HG02678 (cell line): ENCODE results near the gene CES3.
A peak's percentile ranks its signal among the peaks of the same experiment; 100 is the strongest.

Experiments used
- ATAC-seq: cut with Tn5 transposase; IDR thresholded peaks from one replicate; pipeline ENCODE4 v1.9.1; 2021; ENCODE audit warnings: mild to moderate bottlenecking, moderate library complexity; ENCODE audit not compliant: unreplicated experiment

CES3 gene

GRCh38 chr16:67000384-67001351 lies 39.6 kb downstream of the CES3 start:
- no peak for ATAC-seq

GRCh38 chr16:67001726-67002125 lies 40.7 kb downstream of the CES3 start:
- ATAC-seq: no peak

- no peak for ATAC-seq
Observed at GRCh38 chr16:67006930-67007658, 46.0 kb downstream of the CES3 start.

GRCh38 chr16:67009158-67009557 lies 48.1 kb downstream of the CES3 start:
- ATAC-seq: no peak

- no peak for ATAC-seq
Observed at GRCh38 chr16:67011274-67011673, 50.2 kb downstream of the CES3 start.

- no peak for ATAC-seq
Observed at GRCh38 chr16:67013233-67013822, 52.3 kb downstream of the CES3 start.

- ATAC-seq: peak; percentile 45
Observed at GRCh38 chr16:67013823-67014633, 53.0 kb downstream of the CES3 start.

- ATAC-seq: no peak
Observed at GRCh38 chr16:67014634-67015312, 53.7 kb downstream of the CES3 start.

GRCh38 chr16:67015313-67015731 lies 54.3 kb downstream of the CES3 start:
- no peak for ATAC-seq

GRCh38 chr16:67016143-67016542 lies 55.1 kb downstream of the CES3 start:
- no peak for ATAC-seq

GRCh38 chr16:67016681-67017420 lies 55.8 kb downstream of the CES3 start:
- ATAC-seq: no peak

- ATAC-seq: no peak
Observed at GRCh38 chr16:67017421-67017750, 56.3 kb downstream of the CES3 start.

- ATAC-seq: peak; percentile 85
Observed at GRCh38 chr16:67017810-67018488, 56.9 kb downstream of the CES3 start.

- no peak for ATAC-seq
Observed at GRCh38 chr16:67019171-67019570, 58.1 kb downstream of the CES3 start.

- ATAC-seq: no peak
Observed at GRCh38 chr16:67021321-67021720, 60.3 kb downstream of the CES3 start.

GRCh38 chr16:67022531-67023214 lies 61.6 kb downstream of the CES3 start:
- no peak for ATAC-seq

GRCh38 chr16:67023689-67024088 lies 62.6 kb downstream of the CES3 start:
- ATAC-seq: no peak
